HepG2 (cell line): ENCODE measurements around the gene HEPN1. TPM values are rescaled to one million over a fixed set of nuclear protein-coding genes. Genes with fewer than 3 reads are reported as not detected.

Experiments used
- CHD2 ChIP-seq: IDR thresholded peaks from 2 replicates; pipeline ENCODE4 v1.6.1; 2011; ENCODE audit warnings: low read depth, low read length, improper control_type of control experiment
- FOXA1 ChIP-seq, 2 experiments: fragments of 450-650 bp in 1 of 2; sonication (generic) in 1 of 2; formaldehyde crosslinking in 1 of 2; IDR thresholded peaks; 2 replicates each; pipeline versions ENCODE4 v1.4.0 to v1.6.1; 2016 to 2020; ENCODE audit warnings: missing genetic modification reagents in 1 of 2
- GATAD2A ChIP-seq: IDR thresholded peaks from 2 replicates; pipeline ENCODE4 v1.6.1; 2016
- HNRNPUL1 ChIP-seq: fragments of 200-400 bp; formaldehyde crosslinking; IDR thresholded peaks from 2 replicates; pipeline ENCODE4 v1.6.1; 2017; ENCODE audit warnings: low read depth, mild to moderate bottlenecking, low read length, moderate library complexity
- MLXIP ChIP-seq: sonication (generic); formaldehyde crosslinking; IDR thresholded peaks from 2 replicates; pipeline ENCODE4 v1.9.0; 2021; ENCODE audit warnings: missing genetic modification reagents, borderline replicate concordance
- PHB2 ChIP-seq: fragments of 450-650 bp; IDR thresholded peaks from 2 replicates; pipeline ENCODE4 v1.6.1; 2018; ENCODE audit not compliant: partially characterized antibody
- RAD51 ChIP-seq: fragments of 450-650 bp; IDR thresholded peaks from 2 replicates; pipeline ENCODE4 v1.6.1; 2016; ENCODE audit warnings: borderline replicate concordance
- TEAD3 ChIP-seq: optimal IDR thresholded peaks from 2 replicates; pipeline ENCODE3; 2016; ENCODE audit warnings: borderline replicate concordance
- THYN1 ChIP-seq: sonication (generic); formaldehyde crosslinking; IDR thresholded peaks from 2 replicates; pipeline ENCODE4 v1.8.1; 2023; ENCODE audit warnings: low read depth, mild to moderate bottlenecking, moderate library complexity, missing genetic modification reagents, borderline replicate concordance
- ZBTB37 ChIP-seq: sonication (generic); formaldehyde crosslinking; IDR thresholded peaks from 2 replicates; pipeline ENCODE4 v1.4.0; 2020; ENCODE audit warnings: mild to moderate bottlenecking, missing genetic modification reagents
- ZGPAT ChIP-seq: IDR thresholded peaks from 2 replicates; pipeline ENCODE4 v1.6.1; 2016; ENCODE audit warnings: mild to moderate bottlenecking
- ZNF142 ChIP-seq: sonication (generic); formaldehyde crosslinking; IDR thresholded peaks from 2 replicates; pipeline ENCODE4 v1.4.0; 2020; ENCODE audit warnings: missing genetic modification reagents
- ZNF687 ChIP-seq: sonication (generic); formaldehyde crosslinking; IDR thresholded peaks from 2 replicates; pipeline ENCODE4 v1.5.1; 2020; ENCODE audit warnings: mild to moderate bottlenecking, missing genetic modification reagents, moderate library complexity
- ZNF850 ChIP-seq: sonication (generic); formaldehyde crosslinking; conservative IDR thresholded peaks from 2 replicates; pipeline ENCODE4 v1.9.0; 2021; ENCODE audit warnings: mild to moderate bottlenecking, missing genetic modification reagents
- polyA plus RNA-seq, 8 experiments: library from polyadenylated mRNA; depleted of rRNA in 3 of 8; stranded (reverse) in 7 of 8; unstranded in 1 of 8; fragments of >200 nt; fragmentation: Illumina TruSeq in 4 of 8; extraction: Trizol in 4 of 8; gene quantifications; 2 replicates each; pipeline versions ENCODE4 v1.2.1 to v1.2.3, GENCODE V29; 2011 to 2016; ENCODE audit warnings: low read depth in 4 of 8, missing spikeins in 1 of 8, mixed read lengths in 1 of 8; ENCODE audit not compliant: insufficient read depth in 1 of 8
- total RNA-seq, 5 experiments: library from RNA; depleted of rRNA; stranded (reverse); fragments of >200 nt; fragmentation: Illumina TruSeq; extraction: Trizol; gene quantifications; 2 replicates each; pipeline ENCODE4 v1.2.3, GENCODE V29; 2016; ENCODE audit warnings: low read depth in 1 of 5

The HEPN1 gene
- total and polyA plus RNA-seq, 2 of the 13 experiments (the other 11 are each of a cell fraction or from before 2014, with no cell fraction given) = not detected

- no peak for TF ChIP-seq MLXIP (CRISPR knock-in tag)
- peak; percentile 88 for TF ChIP-seq TEAD3 (CRISPR knock-in tag)
- no peak for TF ChIP-seq PHB2
- no peak for TF ChIP-seq HNRNPUL1
- no peak for TF ChIP-seq THYN1 (CRISPR knock-in tag)
- TF ChIP-seq ZGPAT (CRISPR knock-in tag) = no peak
- TF ChIP-seq ZNF850 (CRISPR knock-in tag) = no peak
- no peak for TF ChIP-seq FOXA1 (IDR thresholded peaks at IDR 0.05)
- peak; percentile 29; the same call in 1 of the 2 replicates for TF ChIP-seq FOXA1 (CRISPR knock-in tag; IDR thresholded peaks at IDR 0.05)
- no peak for TF ChIP-seq RAD51
- 0 out of 2 replicates have a peak, but pooled peaks have one; percentile 13 for TF ChIP-seq GATAD2A (CRISPR knock-in tag)
- peak; percentile 67 for TF ChIP-seq ZNF687 (CRISPR knock-in tag)
- TF ChIP-seq CHD2 = no peak
- TF ChIP-seq ZNF142 (CRISPR knock-in tag) = no peak
- no peak for TF ChIP-seq ZBTB37 (CRISPR knock-in tag)
Measured at GRCh38 chr11:124898711-124899110, 20.3 kb upstream of the HEPN1 start (continued).
